ENCODE results near the gene BCKDHB.
A peak's percentile ranks its signal among the peaks of the same experiment; 100 is the strongest.

BCKDHB gene

GRCh38 chr6:80338201-80338836 is 231.8 kb downstream of the BCKDHB start:
- peak; percentile 31 to 61 (median 46) for DNase-seq

- DNase-seq = no peak
Observed at GRCh38 chr6:80339421-80339820, 232.9 kb downstream of the BCKDHB start.

- DNase-seq = no peak
Observed at GRCh38 chr6:80340280-80340679, 233.8 kb downstream of the BCKDHB start.

GRCh38 chr6:80340686-80341085 is 234.2 kb downstream of the BCKDHB start:
- DNase-seq = no peak

- DNase-seq = no peak
Observed at GRCh38 chr6:80341330-80341729, 234.9 kb downstream of the BCKDHB start.

- DNase-seq = no peak
Observed at GRCh38 chr6:80343511-80343910, 237.0 kb downstream of the BCKDHB start.

- no peak for DNase-seq
Observed at GRCh38 chr6:80347101-80347500, 240.6 kb downstream of the BCKDHB start.

GRCh38 chr6:80348263-80348662 is 241.8 kb downstream of the BCKDHB start:
- no peak for DNase-seq

GRCh38 chr6:80356000-80356399 is 249.5 kb downstream of the BCKDHB start:
- no peak for DNase-seq

- DNase-seq = no peak
Observed at GRCh38 chr6:80356545-80356944, 250.1 kb downstream of the BCKDHB start.

GRCh38 chr6:80357081-80357480 is 250.6 kb downstream of the BCKDHB start:
- DNase-seq = no peak

GRCh38 chr6:80357674-80358073 is 251.2 kb downstream of the BCKDHB start:
- DNase-seq = no peak

GRCh38 chr6:80363501-80364122 is 257.1 kb downstream of the BCKDHB start:
- no peak for DNase-seq

GRCh38 chr6:80364149-80364548 is 257.7 kb downstream of the BCKDHB start:
- no peak for DNase-seq

- no peak for DNase-seq
Observed at GRCh38 chr6:80366051-80366450, 259.6 kb downstream of the BCKDHB start.

- DNase-seq = no peak
Observed at GRCh38 chr6:80366714-80367113, 260.2 kb downstream of the BCKDHB start.

GRCh38 chr6:80376411-80376810 is 269.9 kb downstream of the BCKDHB start:
- no peak for DNase-seq

- no peak for DNase-seq
Observed at GRCh38 chr6:80380566-80380965, 274.1 kb downstream of the BCKDHB start.

GRCh38 chr6:80382811-80383210 is 276.3 kb downstream of the BCKDHB start:
- DNase-seq = no peak

- DNase-seq = no peak
Observed at GRCh38 chr6:80388507-80388906, 282.0 kb downstream of the BCKDHB start.

Data from activated CD4-positive, CD25-positive, alpha-beta regulatory T cell (primary cell).